ENCODE data around the gene PCOLCE2. TPM values are rescaled to one million over a fixed set of nuclear protein-coding genes. Genes with fewer than 3 reads are reported as not detected.

PCOLCE2 gene
- total and polyA plus RNA-seq, 3 donors from 2014 or later, result 10.7 to 15.4 (median 14.4) TPM

GRCh38 chr3:142853270-142854168 is 35.4 kb downstream of the PCOLCE2 start:
- H3K27me3 ChIP-seq, result no peaks in the 10 kb centered on the region
- intact Hi-C loops (cut with DNase I; ENCODE audit: low total_unique reads), result no loop called here
- no peak for TF ChIP-seq POLR2A (IDR thresholded peaks at IDR 0.05)
- TF ChIP-seq CTCF (IDR thresholded peaks at IDR 0.05), result no peak
- H3K4me3 ChIP-seq, result no peak overlapping the region
- WGBS, 2 donors, result 40 to 51% methylated on average over 10 of the region's 10 CpGs
- peak; percentile 33 for DNase-seq
- no peaks in the 10 kb centered on the region for H3K36me3 ChIP-seq (ENCODE audit: low read depth, missing control alignments)
- H3K27ac ChIP-seq, result no peak overlapping the region
- H3K4me1 ChIP-seq, result peaks cover 7% of the 10 kb centered on the region
- no peaks in the 10 kb centered on the region for H3K9me3 ChIP-seq

- no peaks in the 10 kb centered on the region for H3K27me3 ChIP-seq
- H3K4me3 ChIP-seq, result no peak overlapping the region
- TF ChIP-seq POLR2A (IDR thresholded peaks at IDR 0.05) (no peak), CTCF (IDR thresholded peaks at IDR 0.05) (no peak)
- H3K27ac ChIP-seq, result no peak overlapping the region
- peaks cover 11% of the 10 kb centered on the region for H3K4me1 ChIP-seq
- no peak for DNase-seq
- no peaks in the 10 kb centered on the region for H3K36me3 ChIP-seq (ENCODE audit: low read depth, missing control alignments)
- no peaks in the 10 kb centered on the region for H3K9me3 ChIP-seq
- WGBS, 2 donors, result 90 to 91% methylated on average over 4 of the region's 4 CpGs
- intact Hi-C loops (cut with DNase I; ENCODE audit: low total_unique reads), result no loop called here
Observed at GRCh38 chr3:142852009-142852408, 36.9 kb downstream of the PCOLCE2 start.

- H3K4me3 ChIP-seq, result no peak overlapping the region
- no peak overlapping the region for H3K27ac ChIP-seq
- H3K4me1 ChIP-seq, result peaks cover 14% of the 10 kb centered on the region
- 76 to 85% methylated on average over 2 of the region's 2 CpGs for WGBS, 2 donors
- no peaks in the 10 kb centered on the region for H3K9me3 ChIP-seq
- intact Hi-C loops (cut with DNase I; ENCODE audit: low total_unique reads), result no loop called here
- no peak for DNase-seq
- no peaks in the 10 kb centered on the region for H3K27me3 ChIP-seq
- no peaks in the 10 kb centered on the region for H3K36me3 ChIP-seq (ENCODE audit: low read depth, missing control alignments)
- TF ChIP-seq POLR2A (IDR thresholded peaks at IDR 0.05) (no peak), CTCF (IDR thresholded peaks at IDR 0.05) (no peak)
Observed at GRCh38 chr3:142850395-142851023, 38.4 kb downstream of the PCOLCE2 start.

GRCh38 chr3:142849148-142849547 is 39.7 kb downstream of the PCOLCE2 start:
- no peak overlapping the region for H3K27ac ChIP-seq
- WGBS, 2 donors, result 95 to 97% methylated on average over 3 of the region's 3 CpGs
- intact Hi-C loops (cut with DNase I; ENCODE audit: low total_unique reads), result no loop called here
- DNase-seq, result no peak
- no peaks in the 10 kb centered on the region for H3K27me3 ChIP-seq
- peaks cover 14% of the 10 kb centered on the region for H3K4me1 ChIP-seq
- no peak overlapping the region for H3K4me3 ChIP-seq
- H3K9me3 ChIP-seq, result no peaks in the 10 kb centered on the region
- no peaks in the 10 kb centered on the region for H3K36me3 ChIP-seq (ENCODE audit: low read depth, missing control alignments)
- no peak for TF ChIP-seq POLR2A (IDR thresholded peaks at IDR 0.05)
- TF ChIP-seq CTCF (IDR thresholded peaks at IDR 0.05), result no peak

Data from testis (tissue), 3 donors.